Measurements from ENCODE around the gene ATP8B4. TPM values are rescaled to one million over a fixed set of nuclear protein-coding genes. Genes with fewer than 3 reads are reported as not detected.
A peak's percentile ranks its signal among the peaks of the same experiment; 100 is the strongest.

The ATP8B4 gene
- total RNA-seq, 2 donors from 2014 or later = 8.3 to 55.7 TPM

GRCh38 chr15:49987198-49987785 is 131.7 kb downstream of the ATP8B4 start:
- no peaks in the 10 kb centered on the region for H3K36me3 ChIP-seq
- TF ChIP-seq POLR2AphosphoS5 (IDR thresholded peaks at IDR 0.05) (peak; percentile 68), POLR2A (IDR thresholded peaks at IDR 0.05) (no peak)
- TF ChIP-seq, protein P1, sequence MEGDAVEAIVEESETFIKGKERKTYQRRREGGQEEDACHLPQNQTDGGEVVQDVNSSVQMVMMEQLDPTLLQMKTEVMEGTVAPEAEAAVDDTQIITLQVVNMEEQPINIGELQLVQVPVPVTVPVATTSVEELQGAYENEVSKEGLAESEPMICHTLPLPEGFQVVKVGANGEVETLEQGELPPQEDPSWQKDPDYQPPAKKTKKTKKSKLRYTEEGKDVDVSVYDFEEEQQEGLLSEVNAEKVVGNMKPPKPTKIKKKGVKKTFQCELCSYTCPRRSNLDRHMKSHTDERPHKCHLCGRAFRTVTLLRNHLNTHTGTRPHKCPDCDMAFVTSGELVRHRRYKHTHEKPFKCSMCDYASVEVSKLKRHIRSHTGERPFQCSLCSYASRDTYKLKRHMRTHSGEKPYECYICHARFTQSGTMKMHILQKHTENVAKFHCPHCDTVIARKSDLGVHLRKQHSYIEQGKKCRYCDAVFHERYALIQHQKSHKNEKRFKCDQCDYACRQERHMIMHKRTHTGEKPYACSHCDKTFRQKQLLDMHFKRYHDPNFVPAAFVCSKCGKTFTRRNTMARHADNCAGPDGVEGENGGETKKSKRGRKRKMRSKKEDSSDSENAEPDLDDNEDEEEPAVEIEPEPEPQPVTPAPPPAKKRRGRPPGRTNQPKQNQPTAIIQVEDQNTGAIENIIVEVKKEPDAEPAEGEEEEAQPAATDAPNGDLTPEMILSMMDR (IDR thresholded peaks at IDR 0.05) = no peak
- no peaks in the 10 kb centered on the region for H3K27me3 ChIP-seq (replicated peaks; ENCODE audit: insufficient read depth)
- no peak overlapping the region for H3K4me3 ChIP-seq
- peak; percentile 36 for DNase-seq (ENCODE audit: low spot score)
- no peaks in the 10 kb centered on the region for H3K4me1 ChIP-seq (replicated peaks)
- H3K27ac ChIP-seq = peak overlapping the region in 1 of 2 donors; percentile 11
- H3K9me3 ChIP-seq = no peaks in the 10 kb centered on the region
- 44% methylated on average over 3 of the region's 3 CpGs for WGBS
- intact Hi-C loops (cut with DNase I) = loop anchor here (5.0 kb wide), 2 partner anchors 85 to 365 kb away; partner anchors contain the start of genes DTWD1 and FAM227B

DNA sequence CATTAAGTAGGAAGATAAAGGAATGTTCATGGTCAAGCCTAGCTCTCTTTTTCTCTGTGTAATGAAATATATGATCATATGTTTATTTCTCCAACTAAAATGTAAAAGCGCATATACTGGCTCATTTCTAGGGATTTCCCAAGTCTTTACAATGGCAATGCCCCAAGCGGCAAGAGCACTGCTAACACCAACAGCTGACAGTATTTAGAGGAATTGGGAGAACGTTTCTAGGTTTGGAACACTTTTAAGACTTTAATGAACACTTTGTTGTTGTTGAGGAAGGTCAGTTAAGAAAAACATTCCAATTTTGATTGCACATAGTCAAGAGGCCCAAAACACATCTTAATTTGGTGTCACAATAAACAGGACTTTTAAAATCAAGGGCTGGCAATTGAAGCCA is 132.7 kb downstream of the ATP8B4 start:
- Histone ChIP-seq H3K9me3 (no peaks in the 10 kb centered on the region), H3K27me3 (replicated peaks; ENCODE audit: insufficient read depth) (no peaks in the 10 kb centered on the region), H3K27ac (peak overlapping the region; percentile 11 to 24), H3K4me1 (replicated peaks) (no peaks in the 10 kb centered on the region), H3K4me3 (no peak overlapping the region), H3K36me3 (no peaks in the 10 kb centered on the region)
- intact Hi-C loops (cut with DNase I) = loop anchor here (5.0 kb wide), 2 partner anchors 84 to 364 kb away; partner anchors contain the start of genes DTWD1 and FAM227B
- 67% methylated on average over 3 of the region's 3 CpGs for WGBS
- no peak for TF ChIP-seq POLR2AphosphoS5 (IDR thresholded peaks at IDR 0.05)
- no peak for TF ChIP-seq POLR2A (IDR thresholded peaks at IDR 0.05)
- TF ChIP-seq, protein P1 (IDR thresholded peaks at IDR 0.05) = no peak
- no peak for DNase-seq (ENCODE audit: low spot score)

GRCh38 chr15:49985463-49985862 is 133.6 kb downstream of the ATP8B4 start:
- Histone ChIP-seq H3K4me1 (replicated peaks) (no peaks in the 10 kb centered on the region), H3K27me3 (replicated peaks; ENCODE audit: insufficient read depth) (no peaks in the 10 kb centered on the region), H3K36me3 (no peaks in the 10 kb centered on the region), H3K9me3 (no peaks in the 10 kb centered on the region), H3K27ac (no peak overlapping the region), H3K4me3 (no peak overlapping the region)
- no peak for TF ChIP-seq POLR2AphosphoS5 (IDR thresholded peaks at IDR 0.05)
- no peak for TF ChIP-seq POLR2A (IDR thresholded peaks at IDR 0.05)
- TF ChIP-seq, protein P1 (IDR thresholded peaks at IDR 0.05) = no peak
- 58% methylated on average over 4 of the region's 4 CpGs for WGBS
- intact Hi-C loops (cut with DNase I) = loop anchor here (5.0 kb wide), 2 partner anchors 83 to 363 kb away; partner anchors contain the start of genes DTWD1 and FAM227B
- DNase-seq (ENCODE audit: low spot score) = no peak

DNA sequence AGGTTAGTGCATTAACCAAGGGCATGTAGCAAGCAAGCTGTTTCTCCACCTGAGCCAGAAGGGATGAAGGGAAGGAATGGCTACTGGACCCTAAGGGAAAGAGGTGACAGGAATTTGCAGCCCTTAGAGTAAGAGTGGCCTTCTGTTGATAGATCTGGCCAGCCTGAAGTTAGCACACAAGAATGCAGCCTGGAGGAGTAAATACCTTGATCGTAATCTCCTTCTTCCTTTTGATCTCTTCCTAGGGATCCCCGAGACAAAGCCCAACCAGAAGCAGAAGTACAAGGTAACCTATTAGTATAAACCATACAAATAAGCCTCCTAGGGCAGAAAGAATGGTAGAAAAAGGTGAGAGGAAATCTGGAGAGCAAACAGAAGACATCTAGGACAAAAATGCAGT is 134.6 kb downstream of the ATP8B4 start:
- TF ChIP-seq POLR2A (IDR thresholded peaks at IDR 0.05) (no peak), POLR2AphosphoS5 (IDR thresholded peaks at IDR 0.05) (no peak)
- TF ChIP-seq, protein P1 (IDR thresholded peaks at IDR 0.05) = no peak

GRCh38 chr15:49982584-49982983 is 136.4 kb downstream of the ATP8B4 start:
- TF ChIP-seq, protein P1 (IDR thresholded peaks at IDR 0.05) = no peak
- H3K4me3 ChIP-seq = no peak overlapping the region
- no peak overlapping the region for H3K27ac ChIP-seq
- H3K4me1 ChIP-seq (replicated peaks) = no peaks in the 10 kb centered on the region
- WGBS = 60% methylated on average over 3 of the region's 3 CpGs
- H3K9me3 ChIP-seq = no peaks in the 10 kb centered on the region
- H3K27me3 ChIP-seq (replicated peaks; ENCODE audit: insufficient read depth) = no peaks in the 10 kb centered on the region
- no peaks in the 10 kb centered on the region for H3K36me3 ChIP-seq
- intact Hi-C loops (cut with DNase I) = no loop called here
- DNase-seq (ENCODE audit: low spot score) = no peak

More for the DNA sequence above, 134.6 kb downstream of the ATP8B4 start:
- no peak overlapping the region for H3K27ac ChIP-seq
- DNase-seq (ENCODE audit: low spot score) = no peak
- no peak overlapping the region for H3K4me3 ChIP-seq
- intact Hi-C loops (cut with DNase I) = no loop called here
- no peaks in the 10 kb centered on the region for H3K36me3 ChIP-seq
- no peaks in the 10 kb centered on the region for H3K9me3 ChIP-seq
- 40% methylated on average over 2 of the region's 2 CpGs for WGBS
- no peaks in the 10 kb centered on the region for H3K27me3 ChIP-seq (replicated peaks; ENCODE audit: insufficient read depth)
- H3K4me1 ChIP-seq (replicated peaks) = no peaks in the 10 kb centered on the region

Data from prostate gland (tissue), 2 donors.